Measurements from ENCODE around the gene KCNN3. TPM values are rescaled to one million over a fixed set of nuclear protein-coding genes. Genes with fewer than 3 reads are reported as not detected.
A peak's percentile ranks its signal among the peaks of the same experiment; 100 is the strongest.
"Not testable (repeated sequence)": the region's sequence is repeated elsewhere in the genome, so short reads cannot be mapped to it uniquely, and the experiment has no call there.

KCNN3 gene
- total RNA-seq, result under 1 TPM in 1 of 2 experiments, not detected in 1; 0.06 TPM

DNA sequence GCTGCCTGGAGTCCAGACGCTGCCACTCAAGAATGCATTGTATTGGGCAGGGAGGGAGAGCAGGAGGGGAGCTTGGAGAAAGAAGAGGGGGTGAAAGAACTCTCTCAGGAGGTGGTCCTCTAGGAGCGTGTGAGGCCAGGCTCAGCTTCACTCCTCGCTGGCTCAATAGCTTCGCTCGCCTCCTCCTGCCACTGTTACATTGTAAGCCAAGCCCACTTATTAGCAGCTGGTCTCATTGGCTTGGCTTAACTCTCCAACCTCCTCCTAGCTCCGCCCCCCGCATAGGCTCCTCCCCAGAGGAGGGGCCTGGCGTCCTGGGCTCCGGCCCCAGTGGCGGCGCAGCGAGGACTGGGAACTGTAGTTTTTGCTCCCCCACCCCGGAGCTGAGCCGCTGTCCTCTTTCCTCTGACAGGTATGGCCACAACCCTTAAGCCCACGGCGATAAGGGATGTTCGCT is at the start of gene KCNN3:
Gene KCNN3 (minus strand): TSS at position 167 of the 457 bp plus-strand sequence. CDS start 317 bp downstream, outside the sequence.
- peak; percentile 91 for ATAC-seq (ENCODE audit: low read depth)
- Mint-ChIP-seq H3K27me3 (peaks cover 41% of the 10 kb centered on the region), H3K4me3 (no peak within 1 kb of the TSS), H3K27ac (no peak within 1 kb of the TSS), H3K4me1 (peaks cover 21% of the 10 kb centered on the region), H3K36me3 (no peaks in the 10 kb centered on the region), H3K9me3 (no peaks in the 10 kb centered on the region)
- DNase-seq, result peak; percentile 84
- POLR2A ChIA-PET, result interaction anchor here (0.9 kb wide), 1 partner anchor 9 kb away, joined by 7 read pairs; no protein-coding TSS in a partner anchor

DNA sequence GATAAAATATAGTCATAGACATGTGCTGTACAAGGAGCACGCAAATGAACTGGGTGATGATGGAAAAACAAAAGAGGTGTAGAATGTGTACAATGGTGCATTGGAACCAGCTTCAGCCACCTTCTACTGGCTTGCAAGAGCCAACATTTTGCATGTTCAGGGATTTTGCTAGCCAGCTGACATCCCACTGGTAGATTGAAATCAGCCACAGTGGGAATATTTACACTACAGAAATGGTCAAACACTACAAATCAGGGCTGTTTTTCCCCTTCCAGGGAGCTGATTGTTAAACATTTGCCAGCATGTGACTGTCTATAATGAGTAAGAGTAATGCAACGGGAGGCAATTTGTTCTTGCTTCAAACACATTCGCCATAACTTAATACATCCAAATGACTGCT is 43.2 kb upstream of the KCNN3 start:
- DNase-seq (no peak), ATAC-seq (ENCODE audit: low read depth) (no peak)
- Mint-ChIP-seq H3K27me3 (peaks cover 3% of the 10 kb centered on the region), H3K27ac (no peak overlapping the region), H3K4me1 (no peaks in the 10 kb centered on the region), H3K4me3 (no peak overlapping the region), H3K9me3 (peaks cover 2% of the 10 kb centered on the region), H3K36me3 (peaks cover 10% of the 10 kb centered on the region)
- POLR2A ChIA-PET, result no interaction called here

DNA sequence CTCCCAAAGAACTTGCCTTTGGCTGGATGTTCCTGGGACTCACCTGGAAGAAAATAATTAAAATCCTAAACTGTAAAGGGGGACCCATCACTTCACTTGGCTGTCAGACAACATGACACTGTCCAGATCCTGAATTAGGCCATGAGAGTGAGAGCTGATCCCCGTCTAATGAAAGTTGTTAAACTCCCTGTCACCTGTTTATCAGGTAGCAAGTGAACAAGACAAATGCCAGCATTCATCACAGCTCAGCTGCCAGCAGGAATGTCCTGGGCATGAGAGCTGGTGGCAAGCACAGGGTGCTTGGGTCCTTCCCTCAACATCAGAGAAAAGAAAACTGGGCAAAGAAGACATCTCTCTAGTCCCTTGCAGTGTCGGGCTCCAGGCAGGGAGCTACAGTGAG is 42.7 kb upstream of the KCNN3 start:
- peaks cover 10% of the 10 kb centered on the region for H3K36me3 Mint-ChIP-seq
- ATAC-seq (ENCODE audit: low read depth) (no peak), DNase-seq (no peak)
- POLR2A ChIA-PET, result no interaction called here
- H3K27ac Mint-ChIP-seq, result no peak overlapping the region
- no peaks in the 10 kb centered on the region for H3K4me1 Mint-ChIP-seq
- H3K4me3 Mint-ChIP-seq, result no peak overlapping the region
- H3K9me3 Mint-ChIP-seq, result peaks cover 2% of the 10 kb centered on the region
- peaks cover 3% of the 10 kb centered on the region for H3K27me3 Mint-ChIP-seq

DNA sequence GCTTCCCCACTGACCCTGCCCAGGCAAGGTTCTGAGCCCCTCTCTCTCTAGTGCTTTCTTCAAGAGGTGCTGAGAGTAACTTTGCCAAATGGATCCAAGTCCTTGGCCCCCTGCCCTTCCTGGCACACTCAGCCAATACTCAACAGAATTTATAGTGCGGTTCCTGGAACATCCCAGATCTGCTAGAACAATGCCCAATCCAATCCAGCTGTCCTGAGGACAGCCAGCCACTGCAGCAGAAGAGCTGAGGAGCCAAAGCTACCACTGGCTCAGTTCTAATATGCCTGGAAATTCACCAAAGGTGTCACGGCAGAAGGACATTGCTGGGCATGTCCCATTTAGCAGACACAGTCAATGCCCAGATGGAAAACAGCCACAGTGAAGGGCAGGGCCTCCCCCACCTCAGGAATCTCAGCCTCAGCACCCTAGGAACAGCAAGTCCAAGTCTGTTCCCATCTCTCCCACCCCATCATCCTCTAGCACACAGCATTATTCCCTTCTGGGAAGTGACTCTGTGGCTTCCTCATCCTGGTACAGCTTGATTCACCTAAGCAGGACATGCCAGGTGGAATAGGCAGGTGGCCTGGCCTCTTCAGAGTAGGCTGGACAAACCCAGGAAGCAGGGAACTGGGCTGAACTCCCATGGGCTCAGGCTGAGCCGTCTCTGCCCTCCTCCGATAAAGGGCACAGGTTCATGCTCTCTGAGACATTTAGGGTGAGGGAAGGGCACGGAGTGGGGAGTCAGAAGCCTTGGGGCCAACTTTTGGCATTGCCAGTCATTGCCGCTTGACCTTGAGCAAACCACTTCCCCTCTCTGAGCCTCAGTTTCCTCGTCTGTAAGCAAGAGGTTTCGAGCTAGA is 41.8 kb upstream of the KCNN3 start:
- DNase-seq, result no peak
- Mint-ChIP-seq H3K9me3 (peaks cover 2% of the 10 kb centered on the region), H3K27me3 (peaks cover 3% of the 10 kb centered on the region), H3K36me3 (peaks cover 7% of the 10 kb centered on the region), H3K4me1 (no peaks in the 10 kb centered on the region), H3K4me3 (no peak overlapping the region), H3K27ac (no peak overlapping the region)
- no peak for ATAC-seq (ENCODE audit: low read depth)
- POLR2A ChIA-PET, result no interaction called here

DNA sequence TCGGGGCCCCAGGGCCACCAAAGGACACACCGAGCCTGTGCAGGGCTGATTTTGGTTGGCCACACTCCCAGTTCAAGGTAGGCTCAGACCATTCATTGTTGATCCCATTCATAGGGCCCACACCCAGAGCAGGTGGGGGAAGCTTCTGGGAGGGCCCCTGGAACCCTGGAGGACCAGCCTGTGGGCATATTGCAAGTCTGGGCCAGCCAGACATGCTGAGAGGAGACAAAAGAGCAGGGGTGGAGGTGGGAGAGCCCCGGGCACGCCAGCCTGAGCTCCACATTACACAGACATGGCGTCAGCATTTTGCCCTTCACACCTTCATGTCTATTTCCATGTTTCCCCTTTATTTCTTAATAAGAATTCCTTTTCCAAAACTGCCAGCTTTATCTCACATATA is 40.8 kb upstream of the KCNN3 start:
- ATAC-seq (ENCODE audit: low read depth) (no peak), DNase-seq (no peak)
- Mint-ChIP-seq H3K27ac (no peak overlapping the region), H3K9me3 (no peaks in the 10 kb centered on the region), H3K4me3 (no peak overlapping the region), H3K36me3 (no peaks in the 10 kb centered on the region), H3K27me3 (peaks cover 3% of the 10 kb centered on the region), H3K4me1 (no peaks in the 10 kb centered on the region)
- POLR2A ChIA-PET, result no interaction called here

DNA sequence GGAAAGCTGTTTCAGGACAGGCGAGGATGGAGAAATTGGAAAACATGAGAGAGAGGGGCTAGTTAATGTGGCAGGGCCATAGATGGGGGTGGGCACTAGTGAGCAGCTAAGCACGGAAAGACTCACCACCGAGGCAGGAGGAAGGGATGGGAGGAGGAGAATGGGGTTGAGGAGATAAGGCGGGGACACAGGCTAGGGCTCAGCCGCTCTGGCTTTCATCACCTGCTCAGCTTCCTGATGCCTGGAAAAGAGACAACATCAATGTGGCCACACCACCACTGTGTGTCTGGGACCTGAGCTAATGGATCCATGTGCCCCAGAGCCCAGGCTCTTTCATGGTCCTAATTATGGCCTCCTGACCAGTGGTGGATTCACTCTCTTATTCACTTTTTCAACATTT is 38.9 kb upstream of the KCNN3 start:
- DNase-seq (no peak), ATAC-seq (ENCODE audit: low read depth) (no peak)
- Mint-ChIP-seq H3K27ac (no peak overlapping the region), H3K4me1 (no peaks in the 10 kb centered on the region), H3K36me3 (no peaks in the 10 kb centered on the region), H3K4me3 (no peak overlapping the region), H3K9me3 (no peaks in the 10 kb centered on the region), H3K27me3 (peaks cover 3% of the 10 kb centered on the region)
- POLR2A ChIA-PET, result no interaction called here

DNA sequence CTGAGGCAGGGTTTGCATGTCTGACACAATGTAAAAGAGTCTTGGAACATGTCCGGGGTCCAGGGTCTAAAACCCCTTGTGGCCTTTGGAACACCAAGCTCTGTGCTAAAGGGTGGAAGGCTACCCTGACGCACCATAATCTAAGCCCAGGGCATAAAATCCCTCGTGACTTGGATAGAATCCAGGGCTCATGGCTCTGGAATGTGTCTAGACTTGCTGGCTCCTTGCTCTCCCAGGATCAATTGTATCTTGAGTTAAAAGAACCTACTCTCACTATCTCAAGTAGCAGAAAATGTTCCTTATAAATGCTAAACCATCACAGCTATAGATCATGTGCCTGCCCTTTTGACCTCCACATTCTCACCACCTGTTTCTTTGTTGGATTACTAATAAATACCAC is 38.0 kb upstream of the KCNN3 start:
- H3K9me3 Mint-ChIP-seq; POLR2A ChIA-PET; H3K4me3 Mint-ChIP-seq; DNase-seq; H3K27me3 Mint-ChIP-seq; H3K4me1 Mint-ChIP-seq; ATAC-seq (ENCODE audit: low read depth); H3K36me3 Mint-ChIP-seq; H3K27ac Mint-ChIP-seq: not testable (repeated sequence)

DNA sequence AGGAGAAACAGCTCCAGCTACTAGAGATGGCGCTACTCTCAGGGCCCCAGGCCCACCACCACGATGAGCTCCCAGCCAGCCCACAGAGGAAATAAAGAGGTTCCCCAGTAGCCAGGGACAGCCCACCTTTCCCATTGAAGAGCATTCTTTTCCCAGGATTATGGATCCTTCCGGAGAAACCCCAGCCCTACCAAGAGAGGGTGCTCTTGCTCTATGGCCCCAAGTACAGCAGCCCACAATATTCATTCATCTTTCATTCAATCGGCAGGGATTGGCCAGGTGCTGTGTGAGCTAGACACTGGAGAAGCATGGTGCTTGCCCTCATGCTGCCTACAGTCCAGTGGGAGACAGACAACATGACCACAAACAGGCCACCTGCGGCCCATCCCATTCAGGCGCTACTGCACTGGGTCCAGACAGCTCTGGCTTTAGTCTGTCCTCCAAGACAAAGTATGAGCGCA is 36.6 kb upstream of the KCNN3 start:
- no peak overlapping the region for H3K27ac Mint-ChIP-seq
- no peaks in the 10 kb centered on the region for H3K36me3 Mint-ChIP-seq
- no peaks in the 10 kb centered on the region for H3K9me3 Mint-ChIP-seq
- peaks cover 3% of the 10 kb centered on the region for H3K27me3 Mint-ChIP-seq
- DNase-seq (no peak), ATAC-seq (ENCODE audit: low read depth) (no peak)
- POLR2A ChIA-PET, result no interaction called here
- H3K4me1 Mint-ChIP-seq, result no peaks in the 10 kb centered on the region
- no peak overlapping the region for H3K4me3 Mint-ChIP-seq

DNA sequence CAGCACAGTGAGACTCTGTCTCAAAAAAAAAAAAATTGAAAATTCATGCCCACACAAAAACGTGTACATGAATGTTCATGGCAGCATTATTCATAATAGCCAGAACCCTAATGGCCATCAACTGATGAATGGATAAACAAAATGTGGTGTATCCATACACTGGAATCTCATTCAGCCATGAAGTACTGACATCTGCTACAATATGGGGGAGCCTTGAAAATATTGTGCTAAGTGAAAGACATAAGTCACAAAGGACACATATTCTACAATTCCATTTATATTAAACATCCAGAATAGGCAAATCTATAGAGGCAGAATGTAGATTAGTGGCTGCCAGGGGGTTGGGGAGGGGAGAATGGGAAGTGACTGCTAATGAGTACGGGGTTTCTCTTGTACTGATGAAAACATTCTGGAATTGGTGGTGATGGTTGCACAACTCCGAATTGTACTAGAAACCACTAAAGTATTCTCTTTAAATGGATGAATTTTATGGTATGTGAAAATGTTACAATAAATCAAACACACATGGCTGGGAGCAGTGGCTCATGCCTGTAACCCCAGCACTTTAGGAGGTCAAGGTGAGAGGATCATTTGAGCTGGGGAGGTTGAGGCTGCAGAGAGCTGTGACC is 33.0 kb upstream of the KCNN3 start:
- H3K27ac Mint-ChIP-seq, result no peak overlapping the region
- H3K9me3 Mint-ChIP-seq, result no peaks in the 10 kb centered on the region
- no peaks in the 10 kb centered on the region for H3K4me1 Mint-ChIP-seq
- no peaks in the 10 kb centered on the region for H3K36me3 Mint-ChIP-seq
- POLR2A ChIA-PET, result no interaction called here
- H3K27me3 Mint-ChIP-seq, result peaks cover 4% of the 10 kb centered on the region
- DNase-seq (no peak), ATAC-seq (ENCODE audit: low read depth) (no peak)
- no peak overlapping the region for H3K4me3 Mint-ChIP-seq

DNA sequence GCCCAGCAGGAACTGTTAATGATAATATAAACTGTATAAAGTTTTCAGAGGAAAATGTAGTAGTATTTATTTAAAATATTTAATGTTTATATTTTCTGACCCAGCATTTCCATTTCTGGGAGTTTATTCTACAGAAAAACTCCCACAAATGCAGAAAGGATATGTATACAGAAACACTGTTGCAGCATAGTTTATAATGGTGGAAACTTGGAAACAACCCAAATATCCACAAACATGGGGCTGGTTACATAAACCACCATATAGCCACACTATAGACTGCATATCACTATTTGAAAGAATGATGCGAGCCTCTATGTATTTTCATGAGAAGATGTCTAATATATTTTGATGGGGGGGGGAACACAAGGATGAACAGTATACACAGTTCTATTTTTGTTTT is 31.5 kb upstream of the KCNN3 start:
- DNase-seq, result no peak
- Mint-ChIP-seq H3K27ac (no peak overlapping the region), H3K4me1 (no peaks in the 10 kb centered on the region), H3K36me3 (no peaks in the 10 kb centered on the region), H3K27me3 (peaks cover 4% of the 10 kb centered on the region), H3K4me3 (no peak overlapping the region), H3K9me3 (no peaks in the 10 kb centered on the region)
- ATAC-seq (ENCODE audit: low read depth), result no peak
- POLR2A ChIA-PET, result no interaction called here

DNA sequence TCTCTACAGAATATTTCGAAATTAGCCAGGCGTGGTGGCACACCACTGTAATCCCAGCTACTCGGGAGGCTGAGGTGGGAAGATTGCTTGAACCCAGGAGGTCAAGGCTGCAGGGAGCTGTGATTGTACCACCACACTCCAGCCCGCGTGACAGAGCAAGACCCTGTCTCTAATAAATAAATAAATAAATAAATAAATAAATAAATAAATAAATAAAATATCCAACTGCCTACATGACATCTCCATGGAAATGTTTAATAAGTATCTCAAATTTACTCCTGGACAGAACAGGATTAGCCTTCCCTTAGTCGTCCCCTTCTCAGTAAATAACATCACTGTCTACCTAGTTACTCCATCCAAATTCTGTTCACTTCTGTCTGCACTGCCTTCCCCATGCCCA is 29.0 kb upstream of the KCNN3 start:
- ATAC-seq (ENCODE audit: low read depth) (no peak), DNase-seq (no peak)
- no peaks in the 10 kb centered on the region for H3K4me1 Mint-ChIP-seq
- H3K4me3 Mint-ChIP-seq, result no peak overlapping the region
- peaks cover 6% of the 10 kb centered on the region for H3K27me3 Mint-ChIP-seq
- no peak overlapping the region for H3K27ac Mint-ChIP-seq
- no peaks in the 10 kb centered on the region for H3K9me3 Mint-ChIP-seq
- H3K36me3 Mint-ChIP-seq, result no peaks in the 10 kb centered on the region
- POLR2A ChIA-PET, result no interaction called here

DNA sequence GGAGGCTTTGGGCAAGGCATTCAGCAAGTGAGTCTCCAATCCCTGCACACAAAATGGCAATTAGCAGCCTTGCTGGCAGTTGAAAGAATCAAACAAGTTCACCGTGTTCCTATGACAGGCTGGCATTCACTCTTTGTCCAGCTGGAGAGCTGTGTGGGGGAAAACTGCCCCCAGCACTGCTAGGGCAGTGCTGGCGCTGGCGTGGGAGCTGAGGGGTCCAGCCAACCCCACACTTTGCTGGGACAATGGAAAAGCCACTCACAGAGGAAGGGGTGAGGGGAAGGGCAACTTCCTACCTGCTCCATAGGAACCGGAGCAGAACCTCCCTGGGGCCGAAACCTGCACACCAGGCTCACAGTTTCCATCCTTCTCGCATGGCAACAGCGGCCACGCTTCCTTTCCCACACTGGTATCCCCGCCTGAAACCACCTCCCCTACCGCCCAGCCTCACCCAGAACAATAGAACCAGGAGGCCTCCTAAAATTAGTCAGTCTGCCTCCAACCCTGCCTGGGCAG is 26.7 kb upstream of the KCNN3 start:
- no peak overlapping the region for H3K27ac Mint-ChIP-seq
- ATAC-seq (ENCODE audit: low read depth) (no peak), DNase-seq (no peak)
- H3K4me3 Mint-ChIP-seq, result no peak overlapping the region
- H3K9me3 Mint-ChIP-seq, result no peaks in the 10 kb centered on the region
- H3K4me1 Mint-ChIP-seq, result no peaks in the 10 kb centered on the region
- H3K27me3 Mint-ChIP-seq, result peaks cover 7% of the 10 kb centered on the region
- POLR2A ChIA-PET, result no interaction called here
- no peaks in the 10 kb centered on the region for H3K36me3 Mint-ChIP-seq

DNA sequence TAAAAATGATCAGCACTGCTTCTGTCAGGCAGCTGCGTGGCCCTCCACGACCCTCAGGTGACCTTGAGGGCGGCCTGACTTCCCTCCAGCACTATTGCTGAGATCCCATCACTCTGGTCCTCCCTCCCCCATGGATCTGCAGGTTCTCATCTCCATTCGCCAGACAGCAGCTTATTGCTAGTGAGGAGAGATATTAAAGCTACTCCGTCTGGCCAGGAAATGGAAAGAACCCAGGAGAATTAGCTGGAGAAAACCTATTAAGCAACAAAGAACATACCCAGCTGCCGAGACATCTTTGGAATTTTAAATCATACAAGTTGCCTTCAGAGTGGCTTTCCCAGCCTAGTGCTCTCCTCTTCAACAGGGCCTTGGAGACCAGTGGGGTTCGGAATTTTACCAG is 25.7 kb upstream of the KCNN3 start:
- ATAC-seq (ENCODE audit: low read depth), result no peak
- H3K4me3 Mint-ChIP-seq, result no peak overlapping the region
- H3K27me3 Mint-ChIP-seq, result peaks cover 10% of the 10 kb centered on the region
- no peaks in the 10 kb centered on the region for H3K4me1 Mint-ChIP-seq
- no peak overlapping the region for H3K27ac Mint-ChIP-seq
- POLR2A ChIA-PET, result no interaction called here
- H3K9me3 Mint-ChIP-seq, result no peaks in the 10 kb centered on the region
- no peak for DNase-seq
- H3K36me3 Mint-ChIP-seq, result no peaks in the 10 kb centered on the region

DNA sequence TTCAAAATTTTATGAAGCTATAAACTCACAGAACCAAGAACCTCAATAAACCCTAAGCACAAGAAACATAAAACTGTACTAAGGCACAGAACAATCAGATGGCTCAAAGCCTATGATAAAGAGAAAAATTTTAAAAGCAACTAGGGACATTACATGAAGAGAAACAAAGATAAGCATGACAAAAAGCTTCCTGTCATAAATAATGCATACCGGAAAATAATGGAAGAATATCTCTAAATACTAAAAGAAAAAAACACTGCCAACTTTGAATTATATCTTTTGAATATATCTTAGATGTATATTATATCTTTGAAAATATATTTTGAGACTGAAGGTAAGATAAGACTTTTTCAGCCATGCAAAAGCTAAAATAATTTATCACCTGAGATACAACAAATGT is 21.4 kb upstream of the KCNN3 start:
- peaks cover 12% of the 10 kb centered on the region for H3K27me3 Mint-ChIP-seq
- POLR2A ChIA-PET, result no interaction called here

More for the DNA sequence above, 21.4 kb upstream of the KCNN3 start:
- ATAC-seq (ENCODE audit: low read depth) (no peak), DNase-seq (no peak)
- Mint-ChIP-seq H3K27ac (no peak overlapping the region), H3K9me3 (no peaks in the 10 kb centered on the region), H3K4me3 (no peak overlapping the region), H3K4me1 (peaks cover 6% of the 10 kb centered on the region), H3K36me3 (peaks cover 2% of the 10 kb centered on the region)

Measured in activated naive CD8-positive, alpha-beta T cell treated with anti-CD3 and anti-CD28 coated beads, Interleukin-2, amount 10 ng/mL, durations not matched to agents 7 days and 5 days (primary cell).